HUES48 (cell line): ENCODE measurements around the gene AMOTL2.

Experiments
- H3K27ac ChIP-seq: one replicate; pipeline ENCODE4 v1.7.0; 2013; ENCODE audit warnings: low read depth, low read length, inconsistent platforms
- H3K27me3 ChIP-seq: 2 replicates; pipeline ENCODE4 v1.6.1; 2013; ENCODE audit warnings: mild to moderate bottlenecking, low read length; ENCODE audit not compliant: control insufficient read depth, insufficient read depth
- H3K36me3 ChIP-seq: 2 replicates; pipeline ENCODE4 v1.6.1; 2013; ENCODE audit warnings: low read length; ENCODE audit not compliant: control insufficient read depth, insufficient read depth
- H3K4me1 ChIP-seq: 2 replicates; pipeline ENCODE4 v1.6.1; 2013; ENCODE audit warnings: mild to moderate bottlenecking, low read length; ENCODE audit not compliant: control insufficient read depth, insufficient read depth
- H3K4me3 ChIP-seq: 2 replicates; pipeline ENCODE4 v1.5.1; 2013; ENCODE audit warnings: mild to moderate bottlenecking, low read depth, low read length
- H3K9ac ChIP-seq: 2 replicates; pipeline ENCODE4 v1.6.1; 2013; ENCODE audit warnings: mild to moderate bottlenecking, low read depth, low read length, moderate library complexity
- H3K9me3 ChIP-seq: 2 replicates; pipeline ENCODE4 v1.6.1; 2013; ENCODE audit warnings: low read length; ENCODE audit not compliant: control insufficient read depth, insufficient read depth

AMOTL2 gene

DNA sequence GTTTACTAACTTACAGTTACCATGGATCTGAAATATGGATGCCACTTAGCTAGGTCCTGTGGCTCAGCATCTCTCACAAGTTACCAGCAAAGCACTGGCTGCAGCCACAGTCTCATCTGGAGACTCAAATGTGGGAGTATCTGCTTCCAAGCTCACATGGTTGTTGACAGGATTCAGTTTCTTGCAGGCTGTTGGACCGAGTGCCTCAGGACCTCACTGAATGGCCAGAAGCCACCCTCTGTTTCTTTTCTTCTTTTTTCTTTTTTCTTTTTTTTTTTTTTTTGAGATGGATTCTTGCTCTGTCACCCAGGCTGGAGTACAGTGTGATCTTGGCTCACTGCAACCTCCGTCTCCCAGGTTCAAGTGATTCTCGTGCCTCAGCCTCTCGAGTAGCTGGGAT is 20.1 kb upstream of the AMOTL2 start:
- Histone ChIP-seq H3K9ac (no peak overlapping the region), H3K4me3 (no peak overlapping the region), H3K4me1 (no peaks in the 10 kb centered on the region), H3K9me3 (0 out of 2 replicates have a peak, but pooled peaks cover 2% of the 10 kb centered on the region), H3K27ac (no peak overlapping the region), H3K27me3 (no peaks in the 10 kb centered on the region), H3K36me3 (no peaks in the 10 kb centered on the region)

DNA sequence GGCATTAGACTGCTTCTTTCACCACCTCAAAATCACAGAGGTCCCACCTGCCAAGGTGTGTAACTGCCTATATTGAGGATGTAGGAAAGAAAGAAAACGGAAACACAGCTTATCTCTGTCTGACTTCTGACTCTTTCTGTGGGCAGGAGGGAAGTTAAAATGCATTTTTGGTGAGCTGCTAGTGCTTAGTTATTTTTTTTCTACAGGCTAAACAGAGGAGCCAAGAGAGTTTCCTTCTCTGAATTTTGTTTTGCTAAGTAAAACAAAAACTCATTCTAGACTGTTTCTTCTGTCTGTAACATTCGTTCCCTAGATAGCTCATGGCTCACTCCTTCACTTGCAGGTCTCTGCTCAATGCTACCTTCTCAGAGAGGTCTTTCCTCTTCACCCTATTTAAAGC is 18.8 kb upstream of the AMOTL2 start:
- H3K36me3 ChIP-seq, result no peaks in the 10 kb centered on the region
- H3K9ac ChIP-seq, result no peak overlapping the region
- no peak overlapping the region for H3K4me3 ChIP-seq
- H3K4me1 ChIP-seq, result no peaks in the 10 kb centered on the region
- 0 out of 2 replicates have a peak, but pooled peaks cover 2% of the 10 kb centered on the region for H3K9me3 ChIP-seq
- H3K27ac ChIP-seq, result no peak overlapping the region
- no peaks in the 10 kb centered on the region; the same call in 1 of the 2 replicates for H3K27me3 ChIP-seq

DNA sequence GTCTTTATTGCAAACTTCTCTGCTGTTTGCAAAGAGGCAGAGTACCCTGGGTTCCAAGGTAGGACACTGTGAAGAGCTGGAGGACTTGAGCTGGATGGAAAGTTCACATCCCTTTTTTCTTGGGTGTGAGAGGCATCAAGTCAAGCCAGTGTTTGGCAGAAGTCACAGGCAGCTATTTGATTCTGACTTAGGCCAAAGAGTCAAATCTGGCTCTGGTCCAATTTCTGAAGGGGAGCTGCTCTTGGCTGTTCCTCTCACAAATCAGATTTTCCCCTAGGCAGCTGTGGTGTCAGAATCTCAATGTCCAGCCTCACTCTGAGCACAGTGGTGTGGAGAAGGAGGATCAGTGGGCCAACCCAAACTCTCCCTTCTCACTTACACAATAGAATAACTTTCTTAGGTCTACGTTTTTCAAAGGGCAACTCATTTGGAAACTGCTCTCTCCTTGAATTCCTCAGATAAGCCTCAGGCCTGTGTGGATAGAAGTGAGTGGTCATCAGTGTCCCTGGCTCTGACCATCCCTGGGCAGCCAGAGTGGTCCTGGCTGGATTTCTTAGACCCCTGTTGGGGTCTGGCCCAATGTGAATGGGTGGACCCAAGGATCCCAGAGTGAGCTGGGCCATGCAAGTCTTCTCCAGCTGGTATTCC is 18.2 kb upstream of the AMOTL2 start:
- no peaks in the 10 kb centered on the region for H3K4me1 ChIP-seq
- H3K36me3 ChIP-seq, result no peaks in the 10 kb centered on the region
- H3K27ac ChIP-seq, result no peak overlapping the region
- peaks cover 3% of the 10 kb centered on the region for H3K27me3 ChIP-seq
- H3K4me3 ChIP-seq, result no peak overlapping the region
- H3K9ac ChIP-seq, result no peak overlapping the region
- 0 out of 2 replicates have a peak, but pooled peaks cover 2% of the 10 kb centered on the region for H3K9me3 ChIP-seq

DNA sequence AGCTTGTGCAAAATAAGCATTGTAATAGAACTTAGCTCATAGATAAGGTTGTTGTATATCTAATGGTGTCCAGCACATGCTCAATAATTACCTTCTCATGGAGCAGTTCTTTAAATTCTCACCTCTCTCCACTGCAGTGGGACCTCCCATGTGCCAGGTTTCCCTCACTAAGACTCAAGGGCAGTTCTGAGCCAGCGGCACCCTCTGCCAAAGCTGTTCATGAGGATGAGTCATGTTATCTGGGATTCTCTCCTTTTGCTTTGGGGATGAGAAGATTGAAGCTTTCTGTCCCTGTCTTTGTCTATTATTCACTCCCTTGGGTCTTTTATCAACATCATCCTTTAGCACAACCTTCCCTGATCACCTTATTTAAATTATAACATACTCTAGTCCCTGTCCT is 15.6 kb upstream of the AMOTL2 start:
- H3K4me1 ChIP-seq, result peaks cover 6% of the 10 kb centered on the region; the same call in 1 of the 2 replicates

DNA sequence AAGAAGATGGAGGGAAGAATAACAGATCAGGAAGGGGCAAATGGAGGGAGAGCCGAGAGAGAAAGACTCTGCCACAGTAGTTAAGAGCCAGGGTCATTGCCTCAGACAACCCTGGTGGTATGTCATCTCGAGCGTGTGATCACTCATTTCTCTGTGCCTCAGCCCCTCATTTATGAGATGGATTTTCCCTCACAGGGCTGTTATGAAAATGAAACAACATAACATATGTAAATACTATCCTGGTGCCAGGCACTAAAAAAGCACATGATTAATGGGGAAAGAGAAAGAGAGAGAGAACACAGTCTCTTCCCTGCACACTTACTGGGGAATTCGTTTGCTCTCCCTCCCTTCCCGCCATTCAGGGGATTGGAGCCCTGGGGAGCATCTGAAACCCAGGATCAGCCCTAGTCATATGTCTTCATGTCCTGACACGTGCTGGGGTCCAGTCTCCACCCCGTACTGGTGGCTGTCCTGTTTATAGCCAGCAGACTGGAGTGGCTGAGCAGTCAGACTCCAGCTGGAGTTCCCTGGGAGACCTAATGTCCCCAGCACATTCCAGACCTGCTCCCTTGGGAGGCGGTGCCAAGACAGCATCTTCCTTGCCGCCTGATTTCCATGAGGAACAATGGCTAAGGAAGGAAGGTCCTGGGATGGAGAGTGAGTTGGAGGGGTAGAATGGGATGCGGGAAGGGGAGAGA is 14.7 kb upstream of the AMOTL2 start:
- Histone ChIP-seq H3K9ac (no peak overlapping the region), H3K36me3 (no peaks in the 10 kb centered on the region), H3K4me1 (peaks cover 6% of the 10 kb centered on the region; the same call in 1 of the 2 replicates), H3K9me3 (0 out of 2 replicates have a peak, but pooled peaks cover 2% of the 10 kb centered on the region), H3K27me3 (peaks cover 6% of the 10 kb centered on the region), H3K4me3 (no peak overlapping the region), H3K27ac (no peak overlapping the region)

More for the DNA sequence above, 15.6 kb upstream of the AMOTL2 start:
- no peaks in the 10 kb centered on the region for H3K36me3 ChIP-seq
- H3K9ac ChIP-seq, result no peak overlapping the region
- no peak overlapping the region for H3K4me3 ChIP-seq
- H3K9me3 ChIP-seq, result 0 out of 2 replicates have a peak, but pooled peaks cover 2% of the 10 kb centered on the region
- H3K27me3 ChIP-seq, result peaks cover 6% of the 10 kb centered on the region
- no peak overlapping the region for H3K27ac ChIP-seq

DNA sequence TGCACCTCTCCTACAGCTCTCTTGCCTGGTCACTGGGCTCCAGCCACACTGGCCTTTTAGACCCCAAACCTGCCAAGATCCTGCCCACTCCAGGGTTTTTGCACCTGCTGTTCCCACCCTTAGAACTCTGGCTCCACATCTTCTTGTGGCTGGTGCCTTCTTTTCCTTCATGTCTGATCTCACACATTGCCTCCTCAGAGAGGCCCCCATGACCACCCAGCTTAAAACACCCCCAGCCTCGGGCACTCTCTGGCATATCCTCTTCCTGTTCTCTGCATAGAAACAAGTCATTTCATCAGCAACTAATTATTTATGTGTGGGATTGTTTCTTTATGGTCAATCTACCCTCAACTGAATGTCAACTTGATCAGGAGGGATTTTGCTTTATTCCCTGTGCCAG is 14.0 kb upstream of the AMOTL2 start:
- H3K4me3 ChIP-seq, result no peak overlapping the region
- peaks cover 6% of the 10 kb centered on the region; the same call in 1 of the 2 replicates for H3K4me1 ChIP-seq
- no peak overlapping the region for H3K27ac ChIP-seq
- peaks cover 6% of the 10 kb centered on the region for H3K27me3 ChIP-seq
- H3K9ac ChIP-seq, result no peak overlapping the region
- H3K36me3 ChIP-seq, result no peaks in the 10 kb centered on the region
- 0 out of 2 replicates have a peak, but pooled peaks cover 2% of the 10 kb centered on the region for H3K9me3 ChIP-seq

DNA sequence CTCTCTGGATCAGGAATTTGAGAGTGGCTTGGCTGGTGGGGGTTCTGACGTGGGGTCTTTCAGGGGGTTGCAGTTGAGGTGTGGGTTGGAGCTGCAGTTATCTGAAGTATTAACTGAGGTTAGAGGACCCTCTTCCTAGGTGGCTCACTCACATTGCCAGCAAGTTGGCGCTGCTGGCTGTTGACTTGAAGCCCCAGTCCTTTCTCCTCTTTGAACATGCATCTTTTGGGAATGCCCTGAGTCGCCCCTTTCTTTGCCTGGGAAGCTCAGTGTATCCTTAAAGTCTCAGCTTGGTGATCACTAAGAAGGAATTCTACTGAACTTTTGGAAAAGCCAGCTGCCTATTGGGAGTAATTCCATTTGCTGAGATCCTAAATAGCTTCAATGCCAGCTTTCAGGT is 13.0 kb upstream of the AMOTL2 start:
- H3K4me3 ChIP-seq, result no peak overlapping the region
- peaks cover 6% of the 10 kb centered on the region for H3K27me3 ChIP-seq
- no peak overlapping the region for H3K27ac ChIP-seq
- H3K9me3 ChIP-seq, result 0 out of 2 replicates have a peak, but pooled peaks cover 2% of the 10 kb centered on the region
- no peak overlapping the region for H3K9ac ChIP-seq
- no peaks in the 10 kb centered on the region for H3K36me3 ChIP-seq
- peaks cover 7% of the 10 kb centered on the region for H3K4me1 ChIP-seq

GRCh38 chr3:134384963-134385362 is 10.7 kb upstream of the AMOTL2 start:
- H3K4me3 ChIP-seq, result no peak overlapping the region
- H3K4me1 ChIP-seq, result peaks cover 12% of the 10 kb centered on the region
- H3K36me3 ChIP-seq, result no peaks in the 10 kb centered on the region
- no peak overlapping the region for H3K27ac ChIP-seq
- H3K9ac ChIP-seq, result no peak overlapping the region
- 0 out of 2 replicates have a peak, but pooled peaks cover 2% of the 10 kb centered on the region for H3K9me3 ChIP-seq
- H3K27me3 ChIP-seq, result peaks cover 11% of the 10 kb centered on the region

DNA sequence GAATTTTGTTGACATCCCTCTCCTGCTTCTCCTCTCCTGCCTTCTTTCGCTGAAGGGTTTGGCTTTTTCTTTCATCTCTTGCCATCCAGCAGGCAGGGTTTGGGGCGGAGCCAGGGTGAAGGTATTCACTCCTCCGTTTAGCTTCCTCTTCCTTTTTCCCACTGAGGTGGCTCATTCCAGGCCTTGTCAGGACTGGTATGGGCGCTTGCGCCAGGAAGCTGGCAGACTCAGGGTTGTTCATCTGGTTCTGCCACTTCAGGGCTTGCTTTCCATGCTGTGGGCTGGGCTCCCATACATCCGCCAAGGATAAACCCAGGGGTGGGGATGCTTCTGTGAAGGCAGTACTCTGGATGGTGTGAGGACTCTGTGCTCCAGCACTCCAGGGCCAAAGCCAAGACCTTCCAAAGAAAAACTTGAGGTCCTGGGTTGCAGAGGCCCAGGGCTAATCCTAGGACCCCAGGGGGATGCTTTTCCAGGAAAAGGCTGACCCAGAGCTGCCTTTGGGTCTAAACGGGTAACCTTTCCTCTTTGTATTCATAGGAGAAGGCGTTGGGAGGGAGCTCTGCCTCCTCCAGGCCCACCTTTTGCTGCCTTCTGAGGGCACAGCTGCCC is 7.7 kb upstream of the AMOTL2 start:
- Histone ChIP-seq H3K27ac (no peak overlapping the region), H3K27me3 (peaks cover 18% of the 10 kb centered on the region), H3K9ac (no peak overlapping the region), H3K4me1 (peaks cover 16% of the 10 kb centered on the region), H3K36me3 (no peaks in the 10 kb centered on the region), H3K9me3 (no peaks in the 10 kb centered on the region), H3K4me3 (no peak overlapping the region)

DNA sequence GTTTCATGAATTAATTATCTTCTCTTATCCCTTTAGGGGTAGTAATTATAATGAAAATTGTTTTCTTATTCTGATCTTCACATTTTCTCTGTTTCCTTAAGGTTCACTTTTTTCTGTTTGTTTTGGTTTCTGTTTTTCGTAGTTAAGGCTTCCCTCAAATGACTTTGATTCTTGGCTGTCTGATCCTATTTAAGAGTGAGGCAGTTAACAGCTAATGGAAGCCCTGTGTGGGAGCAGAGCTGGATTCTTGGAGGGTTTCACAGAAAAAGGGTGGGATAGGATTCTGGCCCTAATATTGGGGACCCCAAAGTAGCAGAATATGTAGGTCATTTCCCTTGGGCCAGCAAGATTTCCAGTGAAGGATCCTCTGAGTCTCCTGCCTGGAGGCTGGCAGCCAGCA is 6.8 kb upstream of the AMOTL2 start:
- no peak overlapping the region for H3K9ac ChIP-seq
- no peaks in the 10 kb centered on the region for H3K9me3 ChIP-seq
- no peaks in the 10 kb centered on the region for H3K36me3 ChIP-seq
- no peak overlapping the region for H3K27ac ChIP-seq
- H3K27me3 ChIP-seq, result peaks cover 27% of the 10 kb centered on the region
- H3K4me3 ChIP-seq, result no peak overlapping the region
- peaks cover 17% of the 10 kb centered on the region for H3K4me1 ChIP-seq

DNA sequence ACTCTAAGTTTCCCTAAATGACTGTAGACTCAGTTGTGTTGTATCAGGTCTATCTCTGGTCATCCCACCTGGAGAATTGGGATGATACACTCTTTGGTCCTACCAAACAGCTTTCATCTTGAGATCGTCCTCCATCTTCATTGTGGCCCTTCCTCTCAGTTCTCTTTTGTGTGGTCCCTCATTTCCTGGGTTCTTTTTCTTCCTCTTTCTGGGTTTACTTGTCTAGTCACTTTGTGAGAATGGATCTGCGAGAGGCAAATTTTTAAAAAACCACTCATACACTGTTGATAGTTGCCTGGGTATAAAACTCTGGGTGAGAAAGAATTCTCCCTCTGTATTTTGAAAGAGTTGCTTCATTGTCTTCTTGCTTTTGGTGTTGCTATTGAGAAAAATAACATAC is 6.0 kb upstream of the AMOTL2 start:
- H3K9ac ChIP-seq, result no peak overlapping the region
- H3K9me3 ChIP-seq, result no peaks in the 10 kb centered on the region
- H3K4me1 ChIP-seq, result peaks cover 21% of the 10 kb centered on the region
- H3K27me3 ChIP-seq, result peaks cover 35% of the 10 kb centered on the region
- no peaks in the 10 kb centered on the region for H3K36me3 ChIP-seq
- no peak overlapping the region for H3K27ac ChIP-seq
- H3K4me3 ChIP-seq, result no peak overlapping the region
